HepG2 (cell line): ENCODE data around the gene SRP14. TPM values are rescaled to one million over a fixed set of nuclear protein-coding genes. Genes with fewer than 3 reads are reported as not detected.

ENCODE experiments used
- DPF2 ChIP-seq: sonication (generic); formaldehyde crosslinking; IDR thresholded peaks from 2 replicates; pipeline ENCODE4 v1.4.0; 2020; ENCODE audit warnings: mild to moderate bottlenecking, low read depth, missing genetic modification reagents, borderline replicate concordance
- KLF12 ChIP-seq: sonication (generic); formaldehyde crosslinking; IDR thresholded peaks from 2 replicates; pipeline ENCODE4 v1.4.0; 2020; ENCODE audit warnings: missing genetic modification reagents, borderline replicate concordance
- MED1 ChIP-seq: sonication (generic); formaldehyde crosslinking; IDR thresholded peaks from 2 replicates; pipeline ENCODE4 v1.4.0; 2020; ENCODE audit warnings: missing genetic modification reagents
- PHF8 ChIP-seq: sonication (generic); formaldehyde crosslinking; IDR thresholded peaks from 2 replicates; pipeline ENCODE4 v1.5.0; 2020; ENCODE audit warnings: missing genetic modification reagents
- PPARG ChIP-seq: conservative IDR thresholded peaks from 2 replicates; pipeline ENCODE4 v1.6.1; 2016; ENCODE audit warnings: missing biosample characterization, missing genetic modification reagents
- SALL1 ChIP-seq: sonication (generic); formaldehyde crosslinking; IDR thresholded peaks from 2 replicates; pipeline ENCODE4 v1.8.0; 2022; ENCODE audit warnings: mild to moderate bottlenecking, missing genetic modification reagents
- U2AF1 ChIP-seq: fragments of 200-400 bp; formaldehyde crosslinking; optimal IDR thresholded peaks from 2 replicates; pipeline ENCODE3; 2017; ENCODE audit warnings: mild to moderate bottlenecking, low read depth, low read length
- ZFY ChIP-seq: sonication (generic); formaldehyde crosslinking; IDR thresholded peaks from 2 replicates; pipeline ENCODE4 v1.4.0; 2020; ENCODE audit warnings: missing genetic modification reagents
- ZNF331 ChIP-seq: sonication (generic); formaldehyde crosslinking; IDR thresholded peaks from 2 replicates; pipeline ENCODE4 v1.4.0; 2020; ENCODE audit warnings: missing genetic modification reagents
- ZNF460 ChIP-seq: sonication (generic); formaldehyde crosslinking; IDR thresholded peaks from 2 replicates; pipeline ENCODE4 v1.5.1; 2020; ENCODE audit warnings: missing genetic modification reagents, mild to moderate bottlenecking, borderline replicate concordance
- ZNF556 ChIP-seq: sonication (generic); formaldehyde crosslinking; IDR thresholded peaks from 2 replicates; pipeline ENCODE4 v1.4.0; 2020; ENCODE audit warnings: mild to moderate bottlenecking, missing genetic modification reagents, borderline replicate concordance
- ZNF644 ChIP-seq: IDR thresholded peaks from 2 replicates; pipeline ENCODE4 v1.6.1; 2016; ENCODE audit warnings: low read depth
- polyA plus RNA-seq, 8 experiments: library from polyadenylated mRNA; depleted of rRNA in 3 of 8; stranded (reverse) in 7 of 8; unstranded in 1 of 8; fragments of >200 nt; fragmentation: Illumina TruSeq in 4 of 8; extraction: Trizol in 4 of 8; gene quantifications; 2 replicates each; pipeline versions ENCODE4 v1.2.1 to v1.2.3, GENCODE V29; 2011 to 2016; ENCODE audit warnings: low read depth in 4 of 8, missing spikeins in 1 of 8, mixed read lengths in 1 of 8; ENCODE audit not compliant: insufficient read depth in 1 of 8
- total RNA-seq, 5 experiments: library from RNA; depleted of rRNA; stranded (reverse); fragments of >200 nt; fragmentation: Illumina TruSeq; extraction: Trizol; gene quantifications; 2 replicates each; pipeline ENCODE4 v1.2.3, GENCODE V29; 2016; ENCODE audit warnings: low read depth in 1 of 5
- TF ChIP-seq, protein P1 (sequence below): sonication (generic); formaldehyde crosslinking; IDR thresholded peaks from 2 replicates; pipeline ENCODE4 v1.4.0; 2020; ENCODE audit warnings: mild to moderate bottlenecking, missing genetic modification reagents
- TF ChIP-seq, protein P2 (sequence below), 2 experiments: fragments of 450-650 bp in 1 of 2; sonication (generic) in 1 of 2; formaldehyde crosslinking; IDR thresholded peaks; 2 replicates each; pipeline versions ENCODE4 v1.5.0 to v1.8.0; 2020 to 2022; ENCODE audit warnings: mild to moderate bottlenecking in 1 of 2, missing genetic modification reagents in 1 of 2
- TF ChIP-seq, protein P3 (sequence below): sonication (generic); formaldehyde crosslinking; IDR thresholded peaks from 2 replicates; pipeline ENCODE4 v1.4.0; 2020; ENCODE audit warnings: missing genetic modification reagents
- TF ChIP-seq, protein P4 (sequence below): sonication (generic); formaldehyde crosslinking; IDR thresholded peaks from 2 replicates; pipeline ENCODE4 v1.5.0; 2020; ENCODE audit warnings: missing genetic modification reagents, mild to moderate bottlenecking, borderline replicate concordance
- TF ChIP-seq, protein P5 (sequence below): sonication (generic); formaldehyde crosslinking; IDR thresholded peaks from 2 replicates; pipeline ENCODE4 v1.8.1; 2023; ENCODE audit warnings: mild to moderate bottlenecking, missing genetic modification reagents

The SRP14 gene
- total and polyA plus RNA-seq, 2 of the 13 experiments (the other 11 are each of a cell fraction or from before 2014, with no cell fraction given) = 208 to 356 TPM

DNA sequence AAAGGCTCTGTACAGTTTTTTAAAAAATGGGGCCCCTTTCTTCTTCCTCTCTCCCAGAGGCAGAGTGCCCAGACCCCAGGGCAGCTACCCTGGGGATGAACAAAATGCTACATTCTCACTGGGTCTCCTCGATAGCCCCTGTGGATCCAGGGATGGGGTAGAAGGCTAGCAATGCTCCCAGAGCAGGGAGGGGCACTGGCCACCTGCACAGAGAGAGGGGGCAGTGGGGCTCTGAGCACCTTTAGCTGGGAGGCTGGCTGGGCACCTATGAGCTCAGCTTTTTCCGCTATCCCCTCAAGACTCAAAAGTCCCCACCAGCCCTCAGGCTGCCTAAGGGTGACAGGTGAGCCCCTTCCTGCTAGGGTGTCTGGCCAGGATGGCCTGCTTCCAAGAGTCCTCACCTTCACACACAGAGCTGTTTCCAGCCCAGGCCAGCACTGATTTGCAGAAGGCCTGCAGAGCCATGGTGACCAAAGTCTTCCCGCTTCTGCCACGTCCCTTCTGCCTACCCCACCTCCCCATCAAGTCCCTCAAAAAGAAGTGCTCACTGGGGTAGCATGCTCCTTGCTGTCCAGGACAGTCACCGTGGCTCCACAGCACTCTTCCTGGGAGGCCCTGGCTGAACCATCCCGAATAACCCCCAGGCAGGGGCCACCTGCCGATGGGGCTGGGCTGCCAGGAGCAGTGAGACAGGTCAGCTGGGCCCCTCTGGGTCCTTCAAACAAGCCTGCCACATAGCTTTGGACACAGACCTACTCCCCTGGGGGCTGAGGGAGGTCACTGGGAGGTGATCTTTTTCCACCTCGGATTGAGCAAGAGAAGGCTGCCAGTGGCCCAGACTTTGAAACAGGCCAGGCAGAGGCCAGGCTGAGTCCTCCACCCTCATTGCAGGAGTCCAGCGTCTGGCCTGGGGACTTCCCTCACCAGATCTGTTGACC lies 49.3 kb upstream of the SRP14 start (continued):
- TF ChIP-seq, protein P1, sequence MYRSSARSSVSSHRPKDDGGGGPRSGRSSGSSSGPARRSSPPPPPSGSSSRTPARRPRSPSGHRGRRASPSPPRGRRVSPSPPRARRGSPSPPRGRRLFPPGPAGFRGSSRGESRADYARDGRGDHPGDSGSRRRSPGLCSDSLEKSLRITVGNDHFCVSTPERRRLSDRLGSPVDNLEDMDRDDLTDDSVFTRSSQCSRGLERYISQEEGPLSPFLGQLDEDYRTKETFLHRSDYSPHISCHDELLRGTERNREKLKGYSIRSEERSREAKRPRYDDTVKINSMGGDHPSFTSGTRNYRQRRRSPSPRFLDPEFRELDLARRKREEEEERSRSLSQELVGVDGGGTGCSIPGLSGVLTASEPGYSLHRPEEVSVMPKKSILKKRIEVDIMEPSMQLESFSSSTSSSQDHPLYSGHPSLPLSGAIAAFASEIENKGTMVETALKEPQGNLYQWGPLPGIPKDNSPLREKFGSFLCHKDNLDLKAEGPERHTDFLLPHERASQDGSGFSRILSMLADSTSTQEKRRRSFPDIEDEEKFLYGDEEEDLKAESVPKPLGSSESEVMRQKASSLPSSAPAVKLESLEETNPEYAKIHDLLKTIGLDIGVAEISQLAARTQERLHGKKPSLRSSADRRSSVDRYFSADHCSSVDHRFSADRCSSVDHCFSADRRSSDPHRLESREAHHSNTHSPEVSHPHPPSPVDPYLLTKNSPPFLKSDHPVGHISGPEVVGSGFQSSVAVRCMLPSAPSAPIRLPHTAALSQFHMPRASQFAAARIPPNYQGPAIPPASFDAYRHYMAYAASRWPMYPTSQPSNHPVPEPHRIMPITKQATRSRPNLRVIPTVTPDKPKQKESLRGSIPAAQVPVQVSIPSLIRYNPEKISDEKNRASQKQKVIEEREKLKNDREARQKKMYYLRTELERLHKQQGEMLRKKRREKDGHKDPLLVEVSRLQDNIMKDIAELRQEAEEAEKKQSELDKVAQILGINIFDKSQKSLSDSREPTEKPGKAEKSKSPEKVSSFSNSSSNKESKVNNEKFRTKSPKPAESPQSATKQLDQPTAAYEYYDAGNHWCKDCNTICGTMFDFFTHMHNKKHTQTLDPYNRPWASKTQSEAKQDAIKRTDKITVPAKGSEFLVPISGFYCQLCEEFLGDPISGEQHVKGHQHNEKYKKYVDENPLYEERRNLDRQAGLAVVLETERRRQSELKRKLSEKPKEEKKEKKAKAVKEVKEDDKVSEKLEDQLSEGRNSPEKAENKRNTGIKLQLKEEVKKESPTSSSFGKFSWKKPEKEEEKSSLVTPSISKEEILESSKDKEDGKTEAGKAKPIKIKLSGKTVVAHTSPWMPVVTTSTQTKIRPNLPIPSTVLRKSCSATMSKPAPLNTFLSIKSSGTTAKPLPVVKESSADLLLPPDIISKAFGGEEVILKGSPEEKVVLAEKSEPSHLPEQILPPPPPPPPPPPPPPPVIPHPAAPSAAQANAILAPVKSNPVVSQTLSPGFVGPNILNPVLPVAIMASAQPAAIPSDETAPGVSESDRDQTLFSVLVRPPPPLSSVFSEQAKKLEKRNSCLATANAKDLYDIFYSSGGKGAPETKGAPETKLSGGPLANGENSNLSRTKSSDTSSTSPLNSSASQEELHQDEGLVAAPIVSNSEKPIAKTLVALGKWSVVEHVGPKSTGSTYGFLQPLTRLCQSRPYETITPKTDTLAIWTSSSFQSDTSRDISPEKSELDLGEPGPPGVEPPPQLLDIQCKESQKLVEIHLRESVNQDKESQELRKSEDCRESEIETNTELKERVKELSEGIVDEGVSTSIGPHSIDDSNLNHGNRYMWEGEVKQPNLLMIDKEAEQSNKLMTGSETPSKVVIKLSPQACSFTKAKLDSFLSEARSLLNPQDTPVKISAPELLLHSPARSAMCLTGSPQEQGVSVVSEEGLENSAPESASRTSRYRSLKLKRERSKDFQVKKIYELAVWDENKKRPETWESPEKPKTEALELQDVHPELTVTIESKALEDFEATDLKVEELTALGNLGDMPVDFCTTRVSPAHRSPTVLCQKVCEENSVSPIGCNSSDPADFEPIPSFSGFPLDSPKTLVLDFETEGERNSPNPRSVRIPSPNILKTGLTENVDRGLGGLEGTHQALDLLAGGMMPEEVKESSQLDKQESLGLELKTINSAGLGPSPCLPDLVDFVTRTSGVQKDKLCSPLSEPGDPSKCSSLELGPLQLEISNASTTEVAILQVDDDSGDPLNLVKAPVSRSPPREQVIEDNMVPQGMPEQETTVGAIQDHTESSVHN (CRISPR knock-in tag) = peak; percentile 47; the same call in 1 of the 2 replicates
- peak; percentile 83 for TF ChIP-seq SALL1 (CRISPR knock-in tag)
- TF ChIP-seq ZNF644 (CRISPR knock-in tag) = 0 out of 2 replicates have a peak, but pooled peaks have one; percentile 46
- TF ChIP-seq ZNF331 = peak; percentile 75; the same call in 1 of the 2 replicates
- peak; percentile 84 for TF ChIP-seq ZNF556 (CRISPR knock-in tag)
- no peak for TF ChIP-seq U2AF1
- TF ChIP-seq, protein P2, sequence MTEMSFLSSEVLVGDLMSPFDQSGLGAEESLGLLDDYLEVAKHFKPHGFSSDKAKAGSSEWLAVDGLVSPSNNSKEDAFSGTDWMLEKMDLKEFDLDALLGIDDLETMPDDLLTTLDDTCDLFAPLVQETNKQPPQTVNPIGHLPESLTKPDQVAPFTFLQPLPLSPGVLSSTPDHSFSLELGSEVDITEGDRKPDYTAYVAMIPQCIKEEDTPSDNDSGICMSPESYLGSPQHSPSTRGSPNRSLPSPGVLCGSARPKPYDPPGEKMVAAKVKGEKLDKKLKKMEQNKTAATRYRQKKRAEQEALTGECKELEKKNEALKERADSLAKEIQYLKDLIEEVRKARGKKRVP (CRISPR knock-in tag; IDR thresholded peaks at IDR 0.05) = no peak; a peak in 1 of 4 replicates
- TF ChIP-seq, protein P3, sequence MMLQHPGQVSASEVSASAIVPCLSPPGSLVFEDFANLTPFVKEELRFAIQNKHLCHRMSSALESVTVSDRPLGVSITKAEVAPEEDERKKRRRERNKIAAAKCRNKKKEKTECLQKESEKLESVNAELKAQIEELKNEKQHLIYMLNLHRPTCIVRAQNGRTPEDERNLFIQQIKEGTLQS = 0 out of 2 replicates have a peak, but pooled peaks have one; percentile 19
- TF ChIP-seq DPF2 = peak; percentile 90
- TF ChIP-seq ZNF460 (CRISPR knock-in tag) = no peak; the same call in 1 of the 2 replicates
- peak; percentile 85 for TF ChIP-seq MED1
- TF ChIP-seq, protein P4, sequence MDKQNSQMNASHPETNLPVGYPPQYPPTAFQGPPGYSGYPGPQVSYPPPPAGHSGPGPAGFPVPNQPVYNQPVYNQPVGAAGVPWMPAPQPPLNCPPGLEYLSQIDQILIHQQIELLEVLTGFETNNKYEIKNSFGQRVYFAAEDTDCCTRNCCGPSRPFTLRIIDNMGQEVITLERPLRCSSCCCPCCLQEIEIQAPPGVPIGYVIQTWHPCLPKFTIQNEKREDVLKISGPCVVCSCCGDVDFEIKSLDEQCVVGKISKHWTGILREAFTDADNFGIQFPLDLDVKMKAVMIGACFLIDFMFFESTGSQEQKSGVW = no peak
- peak; percentile 48 for TF ChIP-seq PHF8 (CRISPR knock-in tag)
- 0 out of 2 replicates have a peak, but pooled peaks have one; percentile 46 for TF ChIP-seq PPARG (CRISPR knock-in tag)
- TF ChIP-seq KLF12 (CRISPR knock-in tag) = peak; percentile 69; the same call in 1 of the 2 replicates
- TF ChIP-seq ZFY = peak; percentile 60
- TF ChIP-seq, protein P5, sequence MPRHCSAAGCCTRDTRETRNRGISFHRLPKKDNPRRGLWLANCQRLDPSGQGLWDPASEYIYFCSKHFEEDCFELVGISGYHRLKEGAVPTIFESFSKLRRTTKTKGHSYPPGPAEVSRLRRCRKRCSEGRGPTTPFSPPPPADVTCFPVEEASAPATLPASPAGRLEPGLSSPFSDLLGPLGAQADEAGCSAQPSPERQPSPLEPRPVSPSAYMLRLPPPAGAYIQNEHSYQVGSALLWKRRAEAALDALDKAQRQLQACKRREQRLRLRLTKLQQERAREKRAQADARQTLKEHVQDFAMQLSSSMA (CRISPR knock-in tag) = no peak
